Measurements from ENCODE around the gene MAP3K10.

DNA sequence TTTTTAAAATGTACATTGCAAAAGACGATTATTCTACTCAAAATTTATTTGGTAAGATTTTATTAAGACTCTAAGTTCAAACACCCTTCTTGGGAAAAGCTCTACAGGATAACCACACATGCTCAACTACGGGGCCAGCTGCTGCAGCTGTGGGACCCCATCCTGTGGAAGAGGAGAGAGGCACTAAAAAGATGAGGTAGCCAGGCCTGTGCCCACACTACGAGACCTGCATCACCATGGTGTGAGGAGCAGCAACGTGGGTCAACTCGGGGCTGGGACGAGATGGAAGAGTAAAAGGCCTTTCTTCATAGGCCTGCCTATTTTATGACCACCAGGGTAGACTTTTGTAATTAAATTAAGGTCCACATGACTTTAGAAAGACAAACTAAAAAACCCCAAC is 39.8 kb downstream of the MAP3K10 start:
- TF ChIP-seq, protein P1, sequence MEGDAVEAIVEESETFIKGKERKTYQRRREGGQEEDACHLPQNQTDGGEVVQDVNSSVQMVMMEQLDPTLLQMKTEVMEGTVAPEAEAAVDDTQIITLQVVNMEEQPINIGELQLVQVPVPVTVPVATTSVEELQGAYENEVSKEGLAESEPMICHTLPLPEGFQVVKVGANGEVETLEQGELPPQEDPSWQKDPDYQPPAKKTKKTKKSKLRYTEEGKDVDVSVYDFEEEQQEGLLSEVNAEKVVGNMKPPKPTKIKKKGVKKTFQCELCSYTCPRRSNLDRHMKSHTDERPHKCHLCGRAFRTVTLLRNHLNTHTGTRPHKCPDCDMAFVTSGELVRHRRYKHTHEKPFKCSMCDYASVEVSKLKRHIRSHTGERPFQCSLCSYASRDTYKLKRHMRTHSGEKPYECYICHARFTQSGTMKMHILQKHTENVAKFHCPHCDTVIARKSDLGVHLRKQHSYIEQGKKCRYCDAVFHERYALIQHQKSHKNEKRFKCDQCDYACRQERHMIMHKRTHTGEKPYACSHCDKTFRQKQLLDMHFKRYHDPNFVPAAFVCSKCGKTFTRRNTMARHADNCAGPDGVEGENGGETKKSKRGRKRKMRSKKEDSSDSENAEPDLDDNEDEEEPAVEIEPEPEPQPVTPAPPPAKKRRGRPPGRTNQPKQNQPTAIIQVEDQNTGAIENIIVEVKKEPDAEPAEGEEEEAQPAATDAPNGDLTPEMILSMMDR (IDR thresholded peaks at IDR 0.05) = no peak
- TF ChIP-seq SIN3A (IDR thresholded peaks at IDR 0.05; ENCODE audit: borderline replicate concordance, insufficient read depth, low read depth, low read length) = no peak
- TF ChIP-seq POLR2AphosphoS5 (IDR thresholded peaks at IDR 0.05; ENCODE audit: low read depth, low read length) = no peak
- TF ChIP-seq, protein P2, sequence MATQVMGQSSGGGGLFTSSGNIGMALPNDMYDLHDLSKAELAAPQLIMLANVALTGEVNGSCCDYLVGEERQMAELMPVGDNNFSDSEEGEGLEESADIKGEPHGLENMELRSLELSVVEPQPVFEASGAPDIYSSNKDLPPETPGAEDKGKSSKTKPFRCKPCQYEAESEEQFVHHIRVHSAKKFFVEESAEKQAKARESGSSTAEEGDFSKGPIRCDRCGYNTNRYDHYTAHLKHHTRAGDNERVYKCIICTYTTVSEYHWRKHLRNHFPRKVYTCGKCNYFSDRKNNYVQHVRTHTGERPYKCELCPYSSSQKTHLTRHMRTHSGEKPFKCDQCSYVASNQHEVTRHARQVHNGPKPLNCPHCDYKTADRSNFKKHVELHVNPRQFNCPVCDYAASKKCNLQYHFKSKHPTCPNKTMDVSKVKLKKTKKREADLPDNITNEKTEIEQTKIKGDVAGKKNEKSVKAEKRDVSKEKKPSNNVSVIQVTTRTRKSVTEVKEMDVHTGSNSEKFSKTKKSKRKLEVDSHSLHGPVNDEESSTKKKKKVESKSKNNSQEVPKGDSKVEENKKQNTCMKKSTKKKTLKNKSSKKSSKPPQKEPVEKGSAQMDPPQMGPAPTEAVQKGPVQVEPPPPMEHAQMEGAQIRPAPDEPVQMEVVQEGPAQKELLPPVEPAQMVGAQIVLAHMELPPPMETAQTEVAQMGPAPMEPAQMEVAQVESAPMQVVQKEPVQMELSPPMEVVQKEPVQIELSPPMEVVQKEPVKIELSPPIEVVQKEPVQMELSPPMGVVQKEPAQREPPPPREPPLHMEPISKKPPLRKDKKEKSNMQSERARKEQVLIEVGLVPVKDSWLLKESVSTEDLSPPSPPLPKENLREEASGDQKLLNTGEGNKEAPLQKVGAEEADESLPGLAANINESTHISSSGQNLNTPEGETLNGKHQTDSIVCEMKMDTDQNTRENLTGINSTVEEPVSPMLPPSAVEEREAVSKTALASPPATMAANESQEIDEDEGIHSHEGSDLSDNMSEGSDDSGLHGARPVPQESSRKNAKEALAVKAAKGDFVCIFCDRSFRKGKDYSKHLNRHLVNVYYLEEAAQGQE (IDR thresholded peaks at IDR 0.05; ENCODE audit: insufficient read depth in 1 of 2, low read depth in 2 of 2, low read length in 1 of 2) = no peak
- no peak for TF ChIP-seq TCF7L2 (IDR thresholded peaks at IDR 0.05; ENCODE audit: low read depth, low read length)

Data from Panc1 (cell line).